A204.1 (cell line): ENCODE measurements around the gene ZMIZ2.
"Not testable (repeated sequence)": the region's sequence is repeated elsewhere in the genome, so short reads cannot be mapped to it uniquely, and the experiment has no call there.

Experiments used
- FAIRE-seq: peaks from 2 replicates; lab custom pipeline; 2012; peaks lifted over from hg19 to GRCh38; lab: Jason Lieb, UNC

The ZMIZ2 gene

DNA sequence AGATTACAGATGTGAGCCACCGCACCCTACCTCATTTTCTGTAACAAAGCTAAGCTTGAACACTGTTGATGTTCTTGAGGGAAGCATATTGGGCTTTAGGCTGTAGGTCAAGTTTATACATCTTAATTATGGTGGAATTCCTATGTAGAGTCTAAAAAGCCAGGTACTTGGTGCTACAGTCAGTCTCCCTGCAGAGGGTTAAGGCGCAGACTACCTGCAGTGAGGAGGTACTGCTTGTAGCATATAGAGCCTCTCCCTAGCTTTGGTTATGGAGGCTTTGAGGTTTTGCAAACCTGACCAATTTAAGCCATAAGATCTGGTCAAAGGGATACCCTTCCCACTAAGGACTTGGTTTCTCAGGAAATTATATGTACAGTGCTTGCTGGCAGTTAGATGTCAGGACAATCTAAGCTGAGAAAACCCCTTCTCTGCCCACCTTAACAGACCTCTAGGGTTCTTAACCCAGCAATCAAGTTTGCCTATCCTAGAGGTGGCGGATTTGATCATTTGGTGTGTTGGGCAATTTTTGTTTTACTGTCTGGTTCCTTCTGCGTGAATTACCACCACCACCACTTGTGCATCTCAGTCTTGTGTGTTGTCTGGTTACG, 53.9 kb downstream of the ZMIZ2 start:
- no peak for FAIRE-seq

DNA sequence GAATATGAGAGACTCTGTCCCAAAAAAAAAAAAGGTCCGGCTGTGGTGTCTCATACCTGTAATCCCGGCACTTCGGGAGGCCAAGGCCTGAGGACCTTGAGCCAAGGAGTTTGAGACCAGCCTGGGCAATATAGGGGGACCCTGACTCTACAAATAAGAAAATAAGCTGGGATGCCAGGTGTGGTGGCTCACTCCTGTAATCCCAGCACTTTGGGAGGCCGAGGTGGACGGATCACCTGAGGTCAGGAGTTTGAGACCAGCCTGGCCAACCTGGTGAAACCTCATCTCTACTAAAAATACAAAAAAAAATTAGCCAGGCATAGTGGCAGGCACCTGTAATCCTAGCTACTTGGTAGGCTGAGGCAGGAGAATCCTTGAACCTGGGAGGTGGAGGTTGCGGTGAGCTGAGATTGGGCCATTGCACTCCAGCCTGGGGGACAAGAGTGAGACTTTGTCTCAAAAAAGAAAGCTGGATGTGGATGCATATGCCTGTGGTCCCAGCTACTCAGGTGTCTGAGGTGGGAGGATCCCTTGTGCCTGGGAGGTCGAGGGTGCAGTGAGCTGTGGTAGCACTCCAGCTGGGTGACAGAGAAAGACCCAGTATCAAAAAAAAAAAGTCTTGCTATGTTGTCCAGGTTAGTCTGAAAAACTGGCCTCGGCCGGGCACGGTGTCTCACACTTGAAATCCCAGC, 55.3 kb downstream of the ZMIZ2 start:
- FAIRE-seq, result not testable (repeated sequence)

- no peak for FAIRE-seq
Observed at GRCh38 chr7:44805950-44806349, 57.3 kb downstream of the ZMIZ2 start.

DNA sequence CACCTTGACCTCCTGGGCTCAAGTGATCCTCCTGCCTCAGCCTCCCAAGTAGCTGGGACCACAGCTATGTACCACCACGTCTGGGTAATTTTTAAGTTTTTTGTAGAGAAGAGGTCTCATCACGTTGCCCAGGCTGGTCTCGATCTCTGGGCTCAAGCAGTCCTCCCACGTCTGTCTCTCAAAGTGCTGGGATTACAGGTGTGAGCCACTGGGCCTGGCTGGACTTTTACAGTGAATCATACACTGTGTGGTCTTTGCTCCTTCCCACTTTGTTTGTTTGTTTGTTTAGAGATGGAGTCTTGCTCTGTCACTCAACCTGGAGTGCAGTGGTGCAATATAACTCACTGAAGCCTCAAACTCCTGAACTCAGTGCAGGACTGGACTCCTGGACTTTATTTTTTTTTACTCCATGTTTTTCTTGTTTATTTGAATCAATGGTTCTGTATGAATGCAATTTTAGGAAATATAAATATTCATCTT, 60.3 kb downstream of the ZMIZ2 start:
- FAIRE-seq, result no peak

GRCh38 chr7:44811093-44811492, 62.4 kb downstream of the ZMIZ2 start:
- FAIRE-seq, result no peak

- no peak for FAIRE-seq
Observed at GRCh38 chr7:44811571-44811970, 62.9 kb downstream of the ZMIZ2 start.

DNA sequence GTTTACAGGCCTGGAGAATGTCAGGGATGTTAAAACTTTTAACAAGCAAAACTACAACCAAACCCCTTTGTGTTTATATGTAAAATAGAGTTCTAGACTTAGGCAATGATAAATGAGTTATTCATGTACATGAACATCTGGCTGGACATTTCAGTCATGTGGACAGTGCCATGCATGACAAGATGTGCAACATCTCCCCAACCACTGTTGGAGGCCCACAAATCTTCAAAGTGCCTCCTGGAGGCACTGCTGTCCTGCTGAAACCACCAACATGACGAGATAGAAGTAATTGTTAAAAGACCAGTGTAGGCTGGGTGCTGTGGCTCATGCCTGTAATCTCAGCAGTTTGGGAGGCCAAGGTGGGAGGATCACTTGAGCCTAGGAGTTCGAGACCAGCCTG, 66.3 kb downstream of the ZMIZ2 start:
- no peak for FAIRE-seq

DNA sequence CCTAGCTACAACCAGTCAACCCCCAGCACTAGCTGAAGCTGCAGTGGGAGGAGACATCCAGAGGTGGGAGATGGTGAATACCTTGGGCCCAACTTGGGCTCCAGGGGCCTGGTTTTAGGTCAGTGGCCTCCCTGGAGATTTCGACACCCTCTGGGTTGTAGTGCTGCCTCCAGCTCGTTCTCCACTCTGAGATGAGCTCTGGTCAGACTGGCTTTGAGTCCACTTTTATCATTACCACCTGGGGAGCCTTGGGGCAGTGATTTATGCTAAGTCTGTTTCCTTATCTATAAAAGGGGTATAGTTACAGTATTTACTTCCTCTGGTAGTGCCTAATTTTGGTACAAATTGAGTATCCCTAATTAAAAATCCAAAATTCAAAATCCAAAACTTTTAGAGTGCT, 70.6 kb downstream of the ZMIZ2 start:
- no peak for FAIRE-seq
